Gastroesophageal sphincter (tissue), 4 donors: ENCODE measurements around the gene INO80C. TPM values are rescaled to one million over a fixed set of nuclear protein-coding genes. Genes with fewer than 3 reads are reported as not detected.

Source experiments
- ATAC-seq: fragments of 150-250 bp; one replicate; pipeline ENCODE4 v1.9.1; 2016; ENCODE audit warnings: mild to moderate bottlenecking, moderate library complexity
- H3K27ac ChIP-seq, 4 donors: fragments of 200-600 bp; sonication (generic) in 3 of 4; 1 replicate in 3 of 4; 2 replicates in 1 of 4; pipeline ENCODE4 v1.5.1; 2016 to 2019
- H3K27me3 ChIP-seq: fragments of 200-600 bp; sonication (generic); one replicate; pipeline ENCODE4 v1.5.1; 2019
- H3K36me3 ChIP-seq, 2 donors: fragments of 200-600 bp; sonication (generic); one replicate each; pipeline ENCODE4 v1.5.1; 2019; ENCODE audit warnings: control low read depth in 1 of 2
- H3K4me1 ChIP-seq, 3 donors: fragments of 200-600 bp; sonication (generic); 1 replicate in 2 of 3; 2 replicates in 1 of 3; pipeline ENCODE4 v1.5.1; 2016 to 2019; ENCODE audit warnings: control low read depth in 2 of 3
- H3K4me3 ChIP-seq, 2 donors: fragments of 200-600 bp; sonication (generic); one replicate each; pipeline ENCODE4 v1.5.1; 2019; ENCODE audit warnings: mild to moderate bottlenecking in 1 of 2, moderate library complexity in 1 of 2
- H3K9me3 ChIP-seq, 3 donors: fragments of 200-600 bp; sonication (generic); one replicate each; pipeline ENCODE4 v1.5.1; 2017 to 2019; ENCODE audit warnings: control low read depth in 2 of 3
- CTCF ChIP-seq, 4 experiments: fragments of 200-600 bp in 2 of 4; fragments of 450-650 bp in 2 of 4; sonication (generic) in 1 of 4; IDR thresholded peaks; one replicate each; pipeline ENCODE4 v1.5.1; 2017 to 2019; ENCODE audit warnings: antibody characterized with exemption in 4 of 4, mild to moderate bottlenecking in 2 of 4, moderate library complexity in 2 of 4
- EP300 ChIP-seq: sonication (generic); formaldehyde crosslinking; IDR thresholded peaks from one replicate; pipeline ENCODE4 v1.6.1; 2017; ENCODE audit warnings: antibody characterized with exemption, mild to moderate bottlenecking
- POLR2A ChIP-seq, 2 donors: fragments of 450-650 bp; IDR thresholded peaks; one replicate each; pipeline ENCODE4 v1.6.1; 2017; ENCODE audit warnings: antibody characterized with exemption in 2 of 2, mild to moderate bottlenecking in 2 of 2, moderate library complexity in 1 of 2
- POLR2AphosphoS5 ChIP-seq: sonication (generic); formaldehyde crosslinking; IDR thresholded peaks from one replicate; pipeline ENCODE4 v1.6.1; 2017; ENCODE audit warnings: antibody characterized with exemption
- WGBS, 2 donors: methylation state at CpG; one replicate each; pipeline ENCODE4 v1.1.5; 2018; ENCODE audit warnings: low coverage in 1 of 2; 5-methylcytosine and 5-hydroxymethylcytosine counted together
- total RNA-seq, 4 donors: library from RNA; depleted of rRNA; stranded (reverse); fragments of >200 nt; gene quantifications; one replicate each; pipeline ENCODE4 v1.1.0, GENCODE V29; 2016

Gene INO80C
- total RNA-seq, 4 donors from 2014 or later, result 5.8 to 13.6 (median 8.6) TPM

GRCh38 chr18:35533916-35534405, 36.2 kb upstream of the INO80C start:
- no peak for ATAC-seq
- H3K4me3 ChIP-seq, result no peak overlapping the region
- H3K9me3 ChIP-seq, result peaks cover 0 to 8% (median 0%) of the 10 kb centered on the region in 3 donors
- H3K4me1 ChIP-seq, result no peaks in the 10 kb centered on the region
- H3K27ac ChIP-seq, result no peak overlapping the region
- no peaks in the 10 kb centered on the region for H3K36me3 ChIP-seq
- no peaks in the 10 kb centered on the region for H3K27me3 ChIP-seq
- 85 to 86% methylated on average over 2 of the region's 2 CpGs for WGBS, 2 donors
- TF ChIP-seq CTCF (IDR thresholded peaks at IDR 0.05) (no peak), EP300 (no peak), POLR2A (IDR thresholded peaks at IDR 0.05) (no peak)

- no peak for ATAC-seq
- Histone ChIP-seq H3K27me3 (no peaks in the 10 kb centered on the region), H3K27ac (no peak overlapping the region), H3K36me3 (no peaks in the 10 kb centered on the region), H3K4me3 (no peak overlapping the region), H3K4me1 (peaks cover 0 to 21% (median 4%) of the 10 kb centered on the region in 3 donors), H3K9me3 (no peaks in the 10 kb centered on the region)
- WGBS, 2 donors, result 70% methylated on average over 4 of the region's 4 CpGs; no CpG with 5 or more reads in 1 of the 2 donors
- TF ChIP-seq EP300, result no peak
- no peak for TF ChIP-seq POLR2A (IDR thresholded peaks at IDR 0.05)
- no peak for TF ChIP-seq POLR2AphosphoS5
- TF ChIP-seq CTCF (IDR thresholded peaks at IDR 0.05), result no peak
Observed at GRCh38 chr18:35528749-35529274, 31.1 kb upstream of the INO80C start.

GRCh38 chr18:35526495-35527059, 28.8 kb upstream of the INO80C start:
- peaks cover 0 to 21% (median 4%) of the 10 kb centered on the region in 3 donors for H3K4me1 ChIP-seq
- H3K27me3 ChIP-seq, result no peaks in the 10 kb centered on the region
- ATAC-seq, result peak; percentile 27
- peak overlapping the region in 2 of 4 donors; percentile 30 to 32 for H3K27ac ChIP-seq
- H3K4me3 ChIP-seq, result peak overlapping the region in 1 of 2 donors; percentile 19
- no peak for TF ChIP-seq CTCF (IDR thresholded peaks at IDR 0.05)
- no peak for TF ChIP-seq POLR2A (IDR thresholded peaks at IDR 0.05)
- no peak for TF ChIP-seq POLR2AphosphoS5
- no peak for TF ChIP-seq EP300
- no peaks in the 10 kb centered on the region for H3K36me3 ChIP-seq
- no peaks in the 10 kb centered on the region for H3K9me3 ChIP-seq
- 0 to 21% methylated on average over 1 to 5 of the region's 5 CpGs for WGBS, 2 donors

GRCh38 chr18:35525795-35526494, 28.2 kb upstream of the INO80C start:
- Histone ChIP-seq H3K27ac (peak overlapping the region in 2 of 4 donors; percentile 30 to 32), H3K9me3 (no peaks in the 10 kb centered on the region), H3K36me3 (no peaks in the 10 kb centered on the region), H3K4me1 (peaks cover 0 to 21% (median 4%) of the 10 kb centered on the region in 3 donors), H3K4me3 (peak overlapping the region in 1 of 2 donors; percentile 19), H3K27me3 (no peaks in the 10 kb centered on the region)
- TF ChIP-seq POLR2AphosphoS5 (no peak), EP300 (no peak), CTCF (IDR thresholded peaks at IDR 0.05) (no peak), POLR2A (IDR thresholded peaks at IDR 0.05) (no peak)
- 36 to 40% methylated on average over 3 to 8 of the region's 9 CpGs for WGBS, 2 donors
- peak; percentile 18 for ATAC-seq
